SJSA1 (cell line): ENCODE measurements around the gene POU6F2. TPM values are rescaled to one million over a fixed set of nuclear protein-coding genes. Genes with fewer than 3 reads are reported as not detected.
"Not testable (repeated sequence)": the region's sequence is repeated elsewhere in the genome, so short reads cannot be mapped to it uniquely, and the experiment has no call there.

Experiments
- DNase-seq, 2 experiments: peaks; one replicate each; pipeline ENCODE4 v3.0.0-alpha.2; 2015 to 2020; ENCODE audit warnings: low spot score in 2 of 2, low read depth in 1 of 2
- H3K27ac ChIP-seq: fragments of 250-450 bp; sonication (Bioruptor Pico); 2 replicates; pipeline ENCODE4 v1.5.1; 2020; ENCODE audit warnings: mild to moderate bottlenecking, moderate library complexity
- H3K27me3 ChIP-seq: fragments of 250-450 bp; sonication (Bioruptor Pico); replicated peaks from 2 replicates; pipeline ENCODE4 v1.5.1; 2020; ENCODE audit warnings: mild to moderate bottlenecking, moderate library complexity
- H3K36me3 ChIP-seq: fragments of 250-450 bp; sonication (Bioruptor Pico); 2 replicates; pipeline ENCODE4 v1.5.1; 2020; ENCODE audit warnings: mild to moderate bottlenecking
- H3K4me1 ChIP-seq: fragments of 250-450 bp; sonication (Bioruptor Pico); replicated peaks from 2 replicates; pipeline ENCODE4 v1.6.1; 2021; ENCODE audit warnings: mild to moderate bottlenecking
- H3K4me3 ChIP-seq: fragments of 250-450 bp; sonication (Bioruptor Pico); 2 replicates; pipeline ENCODE4 v1.5.1; 2020; ENCODE audit warnings: mild to moderate bottlenecking
- H3K9me3 ChIP-seq: fragments of 250-450 bp; sonication (Bioruptor Pico); replicated peaks from 2 replicates; pipeline ENCODE4 v1.5.1; 2020; ENCODE audit warnings: mild to moderate bottlenecking
- total RNA-seq: library from RNA; depleted of rRNA; stranded (reverse); fragments of >200 nt; shearing (Covaris generic); gene quantifications from 2 replicates; pipeline ENCODE4 v1.2.3, GENCODE V29; 2014

The POU6F2 gene
- total RNA-seq, 1 experiment from 2014 or later, result not detected

DNA sequence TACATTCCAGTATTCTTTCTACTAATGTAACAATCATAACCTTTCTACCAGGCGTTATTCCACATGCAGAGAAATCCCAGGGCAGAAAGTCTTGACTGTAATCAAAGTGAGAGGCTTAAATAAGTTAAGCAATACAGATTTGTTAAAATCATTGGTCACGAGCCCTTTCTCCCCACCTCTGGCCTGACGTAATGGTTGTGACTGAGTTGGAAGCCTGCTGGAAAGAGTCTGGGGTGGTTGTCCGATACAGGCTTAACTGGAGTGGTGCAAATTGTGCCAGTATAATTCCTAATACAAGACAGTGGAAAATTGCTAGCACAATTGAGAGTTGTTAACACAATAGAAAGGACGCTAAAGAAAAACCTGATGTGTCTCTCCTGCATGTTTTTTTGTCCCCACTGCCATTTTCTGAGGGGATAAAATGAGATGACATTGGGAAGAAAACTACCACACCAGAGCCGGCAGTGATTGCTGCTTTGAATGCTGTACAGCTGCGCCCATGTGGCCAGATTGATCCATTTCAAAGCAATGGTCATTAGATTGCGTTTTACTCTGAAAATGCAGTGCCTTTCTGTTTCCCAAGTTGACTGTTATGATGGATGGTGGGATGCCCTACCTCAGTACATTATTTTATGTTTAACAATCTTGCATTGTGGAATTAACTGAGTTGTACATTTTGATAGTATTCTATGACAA, 190.8 kb downstream of the POU6F2 start:
- Histone ChIP-seq H3K36me3 (no peaks in the 10 kb centered on the region), H3K9me3 (no peaks in the 10 kb centered on the region), H3K4me3 (no peak overlapping the region), H3K27ac (no peak overlapping the region), H3K27me3 (no peaks in the 10 kb centered on the region), H3K4me1 (no peaks in the 10 kb centered on the region)
- no peak for DNase-seq

- no peaks in the 10 kb centered on the region for H3K4me1 ChIP-seq
- no peaks in the 10 kb centered on the region for H3K9me3 ChIP-seq
- H3K4me3 ChIP-seq, result no peak overlapping the region
- no peak for DNase-seq
- no peaks in the 10 kb centered on the region for H3K27me3 ChIP-seq
- no peak overlapping the region for H3K27ac ChIP-seq
- no peaks in the 10 kb centered on the region for H3K36me3 ChIP-seq
Measured at GRCh38 chr7:39172137-39172536, 194.4 kb downstream of the POU6F2 start.

DNA sequence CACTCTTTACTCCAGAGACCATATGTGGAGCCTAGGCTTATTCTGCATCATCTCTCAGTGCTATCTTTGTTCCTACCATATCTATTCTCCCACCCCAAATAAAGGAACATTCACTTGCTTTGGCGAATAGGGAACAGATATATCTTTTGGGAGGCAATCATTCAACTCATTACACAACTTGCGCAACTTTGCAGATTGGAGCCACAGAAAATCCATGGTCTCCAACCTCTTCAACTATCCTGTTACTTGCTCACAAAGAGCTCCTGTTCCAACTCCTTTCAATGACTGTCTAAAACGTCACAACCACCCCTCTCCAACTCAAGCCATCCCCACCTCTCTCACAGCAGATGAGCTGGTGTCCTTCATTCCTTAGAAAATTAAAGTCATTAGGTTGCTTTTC, 203.7 kb downstream of the POU6F2 start:
- Histone ChIP-seq H3K4me3 (no peak overlapping the region), H3K9me3 (no peaks in the 10 kb centered on the region), H3K27ac (no peak overlapping the region), H3K27me3 (no peaks in the 10 kb centered on the region), H3K4me1 (no peaks in the 10 kb centered on the region), H3K36me3 (no peaks in the 10 kb centered on the region)
- DNase-seq, result no peak

DNA sequence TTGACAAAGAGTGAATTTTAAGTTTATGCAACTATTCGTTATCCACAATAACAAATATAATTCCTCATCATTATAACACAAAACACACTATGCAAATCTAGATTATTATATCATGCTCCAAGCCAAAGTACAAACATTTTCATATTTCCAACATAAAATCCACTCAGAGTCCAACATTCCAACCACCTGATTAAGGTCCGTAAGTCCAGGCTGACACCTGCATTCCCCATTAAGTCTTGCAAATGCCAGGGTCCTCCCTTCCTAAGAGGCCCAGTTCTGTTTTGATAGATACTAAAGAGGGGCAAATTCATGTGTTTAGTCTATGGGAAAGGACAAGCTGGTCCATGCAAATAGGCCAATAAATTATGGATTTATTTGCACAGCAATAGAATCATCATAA, 206.1 kb downstream of the POU6F2 start:
- Histone ChIP-seq H3K27me3 (no peaks in the 10 kb centered on the region), H3K4me1 (no peaks in the 10 kb centered on the region), H3K36me3 (no peaks in the 10 kb centered on the region), H3K27ac (no peak overlapping the region), H3K9me3 (no peaks in the 10 kb centered on the region), H3K4me3 (no peak overlapping the region)
- no peak for DNase-seq

DNA sequence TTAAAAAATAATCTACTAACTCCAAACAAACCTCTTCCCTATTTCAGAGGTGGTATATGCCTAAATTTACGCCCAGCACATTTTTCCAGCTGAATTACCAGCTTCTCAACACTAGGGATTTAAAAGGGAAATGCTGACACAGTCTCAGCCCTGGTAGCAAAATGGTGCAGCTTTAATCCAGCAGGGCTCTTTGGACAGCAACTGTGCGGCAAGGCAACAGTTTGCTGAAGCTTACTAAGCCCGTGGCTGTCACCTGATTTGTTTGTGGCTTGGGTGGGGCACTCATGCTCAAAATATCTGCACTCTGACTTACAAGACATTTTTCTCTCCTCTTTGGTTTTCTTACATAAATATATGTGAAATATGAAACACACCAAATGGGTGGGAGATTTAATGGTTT, 206.7 kb downstream of the POU6F2 start:
- H3K4me1 ChIP-seq, result no peaks in the 10 kb centered on the region
- no peak overlapping the region for H3K27ac ChIP-seq

GRCh38 chr7:39186131-39186530, 208.4 kb downstream of the POU6F2 start:
- Histone ChIP-seq H3K4me3 (no peak overlapping the region), H3K36me3 (no peaks in the 10 kb centered on the region), H3K9me3 (no peaks in the 10 kb centered on the region), H3K4me1 (no peaks in the 10 kb centered on the region), H3K27ac (no peak overlapping the region), H3K27me3 (no peaks in the 10 kb centered on the region)
- DNase-seq, result no peak

More for the DNA sequence above, 206.7 kb downstream of the POU6F2 start:
- Histone ChIP-seq H3K36me3 (no peaks in the 10 kb centered on the region), H3K4me3 (no peak overlapping the region), H3K9me3 (no peaks in the 10 kb centered on the region), H3K27me3 (no peaks in the 10 kb centered on the region)
- no peak for DNase-seq

DNA sequence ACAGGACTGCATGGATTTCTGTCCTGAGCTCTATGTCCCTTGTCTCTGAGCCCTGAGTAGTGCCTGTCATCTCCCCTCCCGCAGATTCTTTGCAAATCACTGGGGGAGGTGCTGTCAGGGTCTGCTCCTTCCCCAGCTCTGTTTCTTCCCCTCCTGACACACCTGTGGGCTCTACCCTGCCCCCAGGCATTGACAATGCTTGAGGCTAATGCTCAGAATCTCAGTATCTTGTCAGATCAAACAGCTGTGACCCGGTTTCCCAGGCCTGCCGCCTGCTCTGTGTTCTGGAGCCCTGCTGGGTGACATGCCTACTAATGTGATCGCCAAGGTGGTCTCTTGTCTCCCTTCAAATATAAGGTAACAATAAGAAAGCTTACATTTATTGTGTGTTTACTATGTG, 209.0 kb downstream of the POU6F2 start:
- no peaks in the 10 kb centered on the region for H3K9me3 ChIP-seq
- no peaks in the 10 kb centered on the region for H3K4me1 ChIP-seq
- H3K27me3 ChIP-seq, result no peaks in the 10 kb centered on the region
- DNase-seq, result no peak
- no peak overlapping the region for H3K4me3 ChIP-seq
- no peak overlapping the region for H3K27ac ChIP-seq
- H3K36me3 ChIP-seq, result no peaks in the 10 kb centered on the region

GRCh38 chr7:39187130-39187529, 209.4 kb downstream of the POU6F2 start:
- H3K36me3 ChIP-seq, result no peaks in the 10 kb centered on the region
- H3K27me3 ChIP-seq, result no peaks in the 10 kb centered on the region
- no peak for DNase-seq
- H3K9me3 ChIP-seq, result no peaks in the 10 kb centered on the region
- H3K27ac ChIP-seq, result no peak overlapping the region
- no peaks in the 10 kb centered on the region for H3K4me1 ChIP-seq
- H3K4me3 ChIP-seq, result no peak overlapping the region

DNA sequence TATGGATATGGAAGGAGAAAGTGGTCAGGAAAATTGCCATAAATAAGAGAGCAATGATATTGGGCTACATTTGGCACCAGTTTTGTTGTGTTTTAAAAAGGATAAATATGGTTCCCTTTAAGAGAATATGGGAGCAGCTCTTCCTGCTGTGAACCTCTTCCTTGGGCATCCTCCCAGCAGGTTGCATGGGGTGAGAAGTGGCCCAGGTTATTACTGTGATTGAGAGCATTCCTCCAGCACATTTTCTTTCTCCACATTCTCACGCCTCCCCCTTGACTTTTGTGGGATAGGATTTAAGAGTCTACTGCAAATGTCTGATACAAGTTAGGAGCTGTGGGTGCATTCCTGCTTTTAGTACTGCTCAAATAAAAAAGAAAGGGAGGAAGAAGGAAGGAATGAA, 214.8 kb downstream of the POU6F2 start:
- Histone ChIP-seq H3K27me3 (no peaks in the 10 kb centered on the region), H3K27ac (no peak overlapping the region), H3K9me3 (no peaks in the 10 kb centered on the region), H3K36me3 (no peaks in the 10 kb centered on the region), H3K4me1 (no peaks in the 10 kb centered on the region), H3K4me3 (no peak overlapping the region)
- DNase-seq, result no peak

- not testable (repeated sequence) for H3K9me3 ChIP-seq, H3K4me3 ChIP-seq, H3K27ac ChIP-seq, H3K27me3 ChIP-seq, H3K36me3 ChIP-seq, H3K4me1 ChIP-seq, DNase-seq
Measured at GRCh38 chr7:39194388-39194787, 216.7 kb downstream of the POU6F2 start.

- DNase-seq, result no peak
- no peak overlapping the region for H3K4me3 ChIP-seq
- no peak overlapping the region for H3K27ac ChIP-seq
- no peaks in the 10 kb centered on the region for H3K27me3 ChIP-seq
- H3K4me1 ChIP-seq, result no peaks in the 10 kb centered on the region
- H3K36me3 ChIP-seq, result no peaks in the 10 kb centered on the region
- no peaks in the 10 kb centered on the region for H3K9me3 ChIP-seq
Measured at GRCh38 chr7:39195967-39196366, 218.3 kb downstream of the POU6F2 start.

- Histone ChIP-seq H3K4me3 (no peak overlapping the region), H3K36me3 (no peaks in the 10 kb centered on the region), H3K9me3 (no peaks in the 10 kb centered on the region), H3K27ac (no peak overlapping the region), H3K4me1 (no peaks in the 10 kb centered on the region), H3K27me3 (no peaks in the 10 kb centered on the region)
- DNase-seq, result no peak
Measured at GRCh38 chr7:39197831-39198230, 220.1 kb downstream of the POU6F2 start.

GRCh38 chr7:39198556-39198955, 220.8 kb downstream of the POU6F2 start:
- no peak overlapping the region for H3K4me3 ChIP-seq
- H3K27ac ChIP-seq, result no peak overlapping the region
- no peak for DNase-seq
- H3K9me3 ChIP-seq, result no peaks in the 10 kb centered on the region
- no peaks in the 10 kb centered on the region for H3K36me3 ChIP-seq
- H3K4me1 ChIP-seq, result no peaks in the 10 kb centered on the region
- no peaks in the 10 kb centered on the region for H3K27me3 ChIP-seq

DNA sequence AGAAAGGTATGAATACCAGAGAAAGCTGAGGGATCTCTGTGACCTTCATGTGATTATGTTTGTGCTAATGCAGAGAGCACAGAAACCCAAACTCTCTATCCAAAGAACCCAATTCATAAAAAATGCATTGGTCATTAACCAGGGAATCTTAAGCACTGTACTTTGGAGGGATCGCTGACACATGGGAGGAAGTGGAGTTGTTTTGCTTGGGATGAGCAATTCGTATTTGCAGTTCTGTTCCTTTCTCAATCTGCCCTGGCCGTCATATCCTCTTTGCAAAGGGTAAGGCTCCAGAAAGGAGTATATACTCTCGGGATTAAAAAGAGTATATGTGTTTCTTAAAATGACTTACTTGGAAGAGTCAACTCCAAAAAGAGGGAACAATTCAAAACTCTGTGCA, 221.3 kb downstream of the POU6F2 start:
- H3K36me3 ChIP-seq, result no peaks in the 10 kb centered on the region
- DNase-seq, result no peak
- no peak overlapping the region for H3K4me3 ChIP-seq
- H3K9me3 ChIP-seq, result no peaks in the 10 kb centered on the region
- H3K4me1 ChIP-seq, result no peaks in the 10 kb centered on the region
- no peak overlapping the region for H3K27ac ChIP-seq
- H3K27me3 ChIP-seq, result no peaks in the 10 kb centered on the region

DNA sequence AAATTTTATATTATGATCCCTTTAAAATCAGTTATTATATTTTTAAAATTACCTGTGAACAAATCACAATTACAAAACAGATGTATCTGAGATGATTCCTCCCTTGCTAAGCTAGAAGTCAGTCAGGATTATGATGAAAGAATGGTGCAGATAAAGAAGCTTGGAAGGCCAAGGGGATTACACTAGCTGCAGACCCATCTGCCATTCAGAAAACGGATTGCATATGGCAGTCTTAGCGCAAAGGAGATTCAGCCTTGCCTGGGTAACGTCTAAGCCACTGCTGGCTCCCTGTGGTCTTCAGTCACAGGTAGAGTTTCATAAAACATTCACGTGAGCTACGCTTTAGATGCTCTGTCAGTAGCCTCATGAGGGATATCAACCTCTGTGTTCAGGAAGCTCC, 222.2 kb downstream of the POU6F2 start:
- Histone ChIP-seq H3K4me1 (no peaks in the 10 kb centered on the region), H3K4me3 (no peak overlapping the region), H3K27me3 (no peaks in the 10 kb centered on the region), H3K36me3 (no peaks in the 10 kb centered on the region), H3K9me3 (no peaks in the 10 kb centered on the region), H3K27ac (no peak overlapping the region)
- DNase-seq, result no peak
